ENCODE data around the gene SLC35D2.

Gene SLC35D2

DNA sequence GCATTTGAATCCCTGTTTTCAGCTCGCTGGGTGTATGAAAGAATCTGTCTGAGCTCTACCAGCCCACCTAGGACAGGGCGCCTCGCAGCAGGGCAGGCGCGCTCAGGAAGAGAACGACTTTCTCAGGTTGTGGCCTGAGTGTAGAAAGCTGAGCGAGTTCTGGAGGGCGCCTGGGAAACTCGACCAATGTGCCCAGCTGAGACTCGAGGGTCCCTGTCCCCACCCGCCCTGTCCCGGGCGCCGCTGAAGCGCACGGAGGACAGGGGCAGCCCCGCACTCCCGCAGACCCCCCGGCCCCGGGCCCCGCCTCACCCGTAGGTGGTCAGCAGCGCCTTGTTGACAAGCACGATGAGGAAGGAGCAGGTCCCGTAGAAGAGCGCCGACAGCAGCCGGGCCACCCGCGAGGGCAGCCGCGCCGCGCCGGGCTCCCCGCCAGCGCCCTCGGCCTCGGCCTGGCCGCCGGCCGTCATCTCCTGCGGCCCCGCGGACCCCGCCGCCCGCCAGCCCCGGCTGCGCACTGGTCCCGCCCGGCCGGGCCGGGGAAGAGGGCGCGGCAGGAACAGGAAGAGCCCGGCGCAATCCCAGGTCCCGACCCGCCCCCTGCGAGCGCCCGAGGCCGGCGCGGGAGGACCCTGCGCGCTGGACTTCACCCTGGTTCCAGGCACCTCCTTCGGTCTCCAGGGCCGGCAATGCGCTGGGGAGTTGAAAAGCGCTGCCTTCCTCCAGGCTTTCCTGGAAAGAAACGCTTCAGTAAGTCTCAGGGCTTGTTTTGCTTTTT lies at the start of gene SLC35D2:
Gene SLC35D2, minus strand, starts transcription at position 547 of the 778 bp plus-strand sequence. Its CDS starts 77 bp downstream, at position 470.
- ATAC-seq, result peak; percentile 55 to 68

- ATAC-seq, result no peak
Observed at GRCh38 chr9:96430377-96430776, 46.9 kb upstream of the SLC35D2 start.

- ATAC-seq, result no peak
Observed at GRCh38 chr9:96429732-96430131, 46.2 kb upstream of the SLC35D2 start.

GRCh38 chr9:96425500-96426169 lies 42.1 kb upstream of the SLC35D2 start:
- no peak for ATAC-seq

DNA sequence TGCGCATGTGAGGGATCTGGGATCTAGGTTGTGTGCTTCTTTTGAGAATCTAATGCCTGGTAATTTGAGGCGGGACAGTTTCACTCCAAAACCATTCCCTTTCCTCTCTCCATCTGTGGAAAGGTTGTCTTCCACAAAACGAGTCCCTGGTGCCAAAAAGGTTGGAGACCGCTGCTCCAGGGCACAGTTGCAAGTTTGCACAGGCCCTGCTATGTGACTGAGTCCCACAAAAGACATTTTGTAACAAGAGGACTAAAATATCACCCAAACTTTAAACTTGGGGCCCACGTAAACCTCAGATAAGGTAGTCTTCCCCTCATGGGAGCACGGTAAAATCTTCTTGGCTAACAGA lies 40.5 kb upstream of the SLC35D2 start:
- no peak for ATAC-seq

- ATAC-seq, result no peak
Observed at GRCh38 chr9:96423322-96423984, 39.9 kb upstream of the SLC35D2 start.

- ATAC-seq, result no peak
Observed at GRCh38 chr9:96420468-96421219, 37.1 kb upstream of the SLC35D2 start.

- no peak for ATAC-seq
Observed at GRCh38 chr9:96419691-96419969, 36.1 kb upstream of the SLC35D2 start.

- peak; percentile 14 to 15 for ATAC-seq
Observed at GRCh38 chr9:96418920-96419690, 35.6 kb upstream of the SLC35D2 start.

- ATAC-seq, result peak; percentile 76 to 80
Observed at GRCh38 chr9:96418083-96418919, 34.8 kb upstream of the SLC35D2 start, which contains the start of gene ZNF367. ZNF367 (minus strand) TSS chr9:96418370; CDS start chr9:96418032, 338 bp downstream.

GRCh38 chr9:96417661-96418082 lies 34.2 kb upstream of the SLC35D2 start:
- ATAC-seq, result peak in 1 of 2 donors; percentile 1

DNA sequence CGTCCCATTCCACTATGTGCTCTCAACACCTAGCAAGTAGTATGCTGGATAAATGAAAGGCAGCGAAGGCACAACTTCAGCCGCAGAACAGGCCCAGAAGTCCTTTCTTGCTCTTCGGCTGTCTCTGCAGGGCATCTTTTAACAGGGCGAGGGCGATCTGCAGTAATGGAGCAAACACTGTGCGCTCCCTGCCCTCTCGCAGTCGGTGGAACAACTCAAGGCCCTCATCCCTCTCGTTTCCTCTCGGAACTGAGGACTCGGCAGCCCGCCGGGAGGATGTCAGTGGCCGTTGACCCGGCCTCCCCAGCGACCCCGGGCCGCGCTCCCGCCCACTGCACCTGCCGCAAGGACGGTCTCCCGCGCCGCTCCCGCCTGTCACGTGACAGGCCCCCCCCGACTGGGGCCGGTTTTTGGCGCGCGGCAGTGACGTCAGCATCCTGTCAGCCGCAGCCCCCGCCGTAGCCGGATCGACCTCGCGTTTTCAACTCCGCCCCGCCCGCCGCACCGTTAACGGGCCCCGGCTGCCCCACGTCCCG lies 33.6 kb upstream of the SLC35D2 start:
- ATAC-seq, result peak; percentile 15 to 22

DNA sequence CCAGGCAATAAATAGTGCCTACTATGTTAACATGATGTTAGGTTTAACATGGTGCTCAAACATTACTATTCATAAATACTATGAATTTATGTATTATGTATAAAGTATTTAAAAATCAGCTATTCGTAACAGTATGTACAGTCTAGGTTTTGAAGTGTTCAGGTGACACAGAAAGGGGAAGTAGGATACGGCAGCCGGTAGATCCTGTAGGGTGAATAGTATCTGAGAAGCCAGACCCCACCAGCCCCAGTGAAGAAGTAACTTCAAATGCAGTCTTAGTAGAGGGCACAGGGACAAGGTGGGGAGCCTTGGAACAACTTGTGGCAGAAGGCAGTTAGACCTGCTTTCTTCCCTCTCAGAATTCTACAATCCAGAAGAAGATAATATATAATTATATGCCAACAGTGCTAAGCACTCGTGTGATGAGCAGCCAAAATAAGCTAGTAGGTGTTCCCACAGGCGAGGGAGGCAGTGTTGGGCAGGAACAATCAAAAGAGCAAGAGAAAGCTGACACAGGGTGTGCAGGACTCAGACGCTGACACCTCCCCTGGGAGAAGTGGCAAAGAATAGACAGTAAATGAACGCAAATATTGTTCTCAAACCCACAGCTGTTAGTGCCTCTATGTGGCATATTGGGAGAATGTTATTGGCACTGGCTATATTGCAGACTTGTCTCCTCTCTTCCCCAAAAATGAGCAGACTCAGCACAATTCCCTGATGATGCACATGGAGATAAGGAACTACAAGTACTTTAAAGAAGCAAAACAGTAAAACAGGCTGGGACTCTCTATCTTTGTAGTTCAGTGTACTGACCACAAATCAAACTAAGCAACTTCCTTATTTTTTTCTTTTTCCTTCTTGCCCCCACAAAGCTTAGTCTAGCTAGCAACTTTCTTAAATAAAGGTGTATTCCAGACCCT lies 30.1 kb upstream of the SLC35D2 start:
- no peak for ATAC-seq

GRCh38 chr9:96412174-96412913 lies 28.8 kb upstream of the SLC35D2 start:
- no peak for ATAC-seq

- no peak for ATAC-seq
Observed at GRCh38 chr9:96411129-96411838, 27.8 kb upstream of the SLC35D2 start.

DNA sequence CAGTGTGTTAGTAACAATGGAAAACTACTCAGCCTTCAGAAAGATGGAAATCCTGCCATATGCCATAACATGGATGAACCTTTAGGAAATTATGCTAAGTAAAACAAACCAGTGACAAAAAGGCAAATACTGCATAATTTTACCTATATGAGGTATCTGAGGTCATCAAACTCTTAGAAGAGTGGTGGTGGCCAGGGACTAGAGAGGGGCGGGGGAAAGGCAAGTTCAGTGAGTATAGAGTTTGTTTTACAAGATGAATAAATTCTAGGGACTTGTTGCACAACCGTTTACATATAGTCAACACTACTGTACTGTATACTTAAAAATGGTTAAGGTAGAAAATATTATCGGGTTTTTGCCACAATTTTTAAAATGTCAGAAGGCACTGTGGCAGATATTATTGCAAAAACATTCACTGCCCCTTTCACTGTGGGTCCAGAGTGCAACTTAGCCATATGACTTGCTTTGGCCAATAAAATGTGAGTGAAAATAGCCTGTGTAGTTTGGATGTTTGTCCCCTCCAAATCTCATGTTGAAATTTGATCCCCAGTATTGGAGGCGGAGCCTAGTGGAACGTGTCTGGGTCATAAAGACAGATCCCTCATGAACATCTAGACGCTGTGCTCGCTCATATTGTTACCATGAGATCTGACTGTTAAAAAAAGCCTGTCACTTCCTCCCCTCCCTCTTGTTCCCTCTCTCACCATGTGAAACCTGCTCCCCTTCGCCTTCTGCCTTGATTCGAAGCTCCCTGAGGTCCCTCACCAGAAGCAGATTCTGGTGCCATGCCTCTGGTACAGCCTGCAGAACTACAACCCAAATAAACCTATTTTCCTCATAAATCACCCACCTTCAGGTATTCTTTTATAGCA lies 25.1 kb upstream of the SLC35D2 start:
- peak; percentile 36 to 61 for ATAC-seq

Data from activated CD4-positive, CD25-positive, alpha-beta regulatory T cell treated with anti-CD3 and anti-CD28 coated beads, Interleukin-2, amount 50 U/mL, for 24 hours (primary cell).